Smooth muscle cell of bladder (primary cell): Measurements from ENCODE around the gene SYT13. TPM values are rescaled to one million over a fixed set of nuclear protein-coding genes. Genes with fewer than 3 reads are reported as not detected.

ENCODE experiments used
- total RNA-seq: library from RNA; depleted of rRNA; stranded (reverse); fragments of >200 nt; gene quantifications from 2 replicates; pipeline ENCODE4 v1.2.3, GENCODE V29; 2014

SYT13 gene
- not detected in 2 replicates for total RNA-seq

GRCh38 chr11:45285930-45286632 lies at the start of gene SYT13:
SYT13 (minus strand) TSS chr11:45286341; CDS start chr11:45286207, 134 bp downstream.

Other genes with a start within 250 kb of the SYT13 start
- 3.4 and 4.0 TPM in 2 replicates for gene PRDM11, start 139.7 kb downstream of the SYT13 start, total RNA-seq